HCT116 (cell line): Measurements from ENCODE around the gene CHAC1. TPM values are rescaled to one million over a fixed set of nuclear protein-coding genes. Genes with fewer than 3 reads are reported as not detected.

Experiments used
- ATAC-seq: fragments of 200-7000 bp; cut with Tn5 transposase; 2 replicates; pipeline ENCODE4 v1.9.1; 2020; ENCODE audit warnings: mild to moderate bottlenecking, moderate library complexity
- BruUV-seq: library from RNA; stranded (reverse); fragments of 400-500 nt; replicated peaks from 2 replicates; lab custom pipeline; 2021; lab: Mats Ljungman, UMichigan
- CTCF ChIA-PET: fragments of 300-600 bp; sonication (Branson Sonifier 250); formaldehyde crosslinking; loops from one replicate; lab custom pipeline; 2021; ENCODE audit warnings: antibody characterized with exemption; lab: Charles Lee
- POLR2A ChIA-PET: fragments of 300-600, 350-600 bp; sonication (Branson Sonifier 250); formaldehyde crosslinking; loops from one replicate; lab custom pipeline; 2021; ENCODE audit warnings: antibody characterized with exemption; lab: Charles Lee
- RAD21 ChIA-PET, 2 experiments: fragments of 300-600 bp; sonication (Branson Sonifier 250); formaldehyde crosslinking; loops; one replicate each; lab custom pipeline; 2023; ENCODE audit warnings: low total read pairs in 2 of 2; ENCODE audit not compliant: uncharacterized antibody in 2 of 2, unreplicated experiment in 2 of 2, low non-redundant PET in 1 of 2; lab: Charles Lee
- DNase-seq: peaks from one replicate; pipeline ENCODE4 v3.0.0-alpha.2; 2010; ENCODE audit warnings: low read depth, low spot score
- H2AFZ ChIP-seq: fragments of 200-600 bp; shearing (Covaris generic), sonication (generic); 2 replicates; pipeline ENCODE4 v1.6.1; 2017; ENCODE audit warnings: low read depth, mixed run types, mixed read lengths, antibody characterized with exemption, low read length; ENCODE audit not compliant: poor library complexity, severe bottlenecking
- H3K27ac ChIP-seq: 2 replicates; pipeline ENCODE4 v1.5.1; 2012; ENCODE audit warnings: low read depth, low read length
- H3K27me3 ChIP-seq: fragments of 200-600 bp; sonication (generic); 2 replicates; pipeline ENCODE4 v1.6.1; 2016; ENCODE audit warnings: mixed run types, low read length, mixed read lengths; ENCODE audit not compliant: insufficient read depth
- H3K36me3 ChIP-seq, 2 experiments: fragments of 200-500 bp in 1 of 2; fragments of 200-600 bp in 1 of 2; sonication (Bioruptor generic) in 1 of 2; sonication (generic) in 1 of 2; 2 replicates each; pipeline versions ENCODE4 v1.5.1 to v1.6.1; 2014 to 2016; ENCODE audit warnings: low read length in 2 of 2, inconsistent platforms in 1 of 2, mixed read lengths in 1 of 2, mixed run types in 1 of 2; ENCODE audit not compliant: insufficient read depth in 2 of 2, control insufficient read depth in 1 of 2
- H3K4me1 ChIP-seq, 2 experiments: fragments of 200-600 bp in 1 of 2; sonication (generic) in 1 of 2; 2 replicates each; pipeline versions ENCODE4 v1.5.1 to v1.6.1; 2012 to 2017; ENCODE audit warnings: low read length in 2 of 2, inconsistent platforms in 1 of 2, mild to moderate bottlenecking in 1 of 2, mixed read lengths in 1 of 2, mixed run types in 1 of 2, moderate library complexity in 1 of 2; ENCODE audit not compliant: insufficient read depth in 2 of 2, control insufficient read depth in 1 of 2
- H3K4me2 ChIP-seq: fragments of 200-600 bp; sonication (generic); 2 replicates; pipeline ENCODE4 v1.6.1; 2017; ENCODE audit warnings: mixed run types, low read length, mixed read lengths
- H3K4me3 ChIP-seq, 2 experiments: fragments of 200-600 bp in 1 of 2; sonication (generic) in 1 of 2; replicated peaks in 1 of 2; 2 replicates each; pipeline ENCODE4 v1.5.1; 2011 to 2016; ENCODE audit warnings: low read length in 2 of 2, control low read depth in 1 of 2, low read depth in 1 of 2, mild to moderate bottlenecking in 1 of 2, mixed read lengths in 1 of 2, mixed run types in 1 of 2
- H3K79me2 ChIP-seq: fragments of 200-600 bp; sonication (generic); 2 replicates; pipeline ENCODE4 v1.6.1; 2017; ENCODE audit warnings: mild to moderate bottlenecking, mixed run types, low read length, moderate library complexity, mixed read lengths; ENCODE audit not compliant: insufficient read depth
- H3K9ac ChIP-seq: fragments of 200-600 bp; sonication (generic); 2 replicates; pipeline ENCODE4 v1.6.1; 2016; ENCODE audit warnings: low read length, mixed read lengths
- H3K9me2 ChIP-seq: fragments of 200-600 bp; sonication (generic), shearing (Covaris generic); 2 replicates; pipeline ENCODE4 v1.6.1; 2017; ENCODE audit warnings: mixed run types, mild to moderate bottlenecking, moderate library complexity; ENCODE audit not compliant: insufficient read depth
- H3K9me3 ChIP-seq, 2 experiments: fragments of 200-500 bp in 1 of 2; fragments of 200-600 bp in 1 of 2; sonication (Bioruptor generic) in 1 of 2; sonication (generic) in 1 of 2; 2 replicates each; pipeline ENCODE4 v1.6.1; 2014 to 2017; ENCODE audit warnings: low read length in 2 of 2, mixed read lengths in 2 of 2, inconsistent platforms in 1 of 2, low read depth in 1 of 2, mild to moderate bottlenecking in 1 of 2, mixed run types in 1 of 2, moderate library complexity in 1 of 2; ENCODE audit not compliant: control insufficient read depth in 1 of 2, insufficient read depth in 1 of 2
- H4K20me1 ChIP-seq: fragments of 200-600 bp; sonication (generic), shearing (Covaris generic); 2 replicates; pipeline ENCODE4 v1.6.1; 2017; ENCODE audit warnings: mixed run types, mild to moderate bottlenecking, moderate library complexity; ENCODE audit not compliant: insufficient read depth
- CBX3 ChIP-seq: IDR thresholded peaks from 2 replicates; pipeline ENCODE4 v1.6.1; 2012; ENCODE audit warnings: low read depth
- EGR1 ChIP-seq: IDR thresholded peaks from 2 replicates; pipeline ENCODE4 v1.6.1; 2012; ENCODE audit warnings: low read depth
- EZH2 ChIP-seq: fragments of 200-600 bp; sonication (generic); IDR thresholded peaks from 2 replicates; pipeline ENCODE4 v1.6.1; 2017; ENCODE audit warnings: antibody characterized with exemption, mixed run types
- EZH2phosphoT487 ChIP-seq: fragments of 200-600 bp; IDR thresholded peaks from 2 replicates; pipeline ENCODE4 v1.6.1; 2018; ENCODE audit warnings: antibody characterized with exemption, borderline replicate concordance
- FOSL1 ChIP-seq: IDR thresholded peaks from 2 replicates; pipeline ENCODE4 v1.6.1; 2012; ENCODE audit warnings: low read depth
- JUND ChIP-seq: IDR thresholded peaks from 2 replicates; pipeline ENCODE4 v1.6.1; 2012
- MAX ChIP-seq: IDR thresholded peaks from 2 replicates; pipeline ENCODE4 v1.6.1; 2012
- POLR2A ChIP-seq: IDR thresholded peaks from 2 replicates; pipeline ENCODE4 v1.7.0; 2011; ENCODE audit warnings: borderline replicate concordance; ENCODE audit not compliant: insufficient read depth, insufficient read length; ENCODE audit errors: extremely low read depth
- RAD21 ChIP-seq: IDR thresholded peaks from 2 replicates; pipeline ENCODE4 v1.6.1; 2012; ENCODE audit warnings: low read depth, mild to moderate bottlenecking
- SIN3A ChIP-seq: IDR thresholded peaks from 2 replicates; pipeline ENCODE4 v1.6.1; 2012; ENCODE audit warnings: low read depth
- SP1 ChIP-seq: IDR thresholded peaks from 2 replicates; pipeline ENCODE4 v1.6.1; 2012; ENCODE audit warnings: low read depth
- SRF ChIP-seq: IDR thresholded peaks from 2 replicates; pipeline ENCODE4 v1.6.1; 2012; ENCODE audit warnings: low read depth
- TCF7L2 ChIP-seq: IDR thresholded peaks from 2 replicates; pipeline ENCODE4 v1.7.0; 2011; ENCODE audit warnings: borderline replicate concordance, inconsistent platforms; ENCODE audit not compliant: insufficient read depth, insufficient read length; ENCODE audit errors: extremely low read depth
- ZFX ChIP-seq: fragments of 450-650 bp; IDR thresholded peaks from 2 replicates; pipeline ENCODE4 v1.6.1; 2017
- ZNF274 ChIP-seq: fragments of 200-500 bp; sonication (Bioruptor generic); IDR thresholded peaks from 2 replicates; pipeline ENCODE4 v1.6.1; 2014; ENCODE audit warnings: mild to moderate bottlenecking, low read depth, low read length, inconsistent platforms
- intact Hi-C: fragments of 100-400 bp; cut with micrococcal nuclease; formaldehyde crosslinking; loops from 2 replicates; pipeline ENCODE4 v1.10.0; 2022
- total RNA-seq: library from RNA; stranded (reverse); gene quantifications from one replicate; pipeline ENCODE4 v1.2.1, GENCODE V29; 2021; ENCODE audit not compliant: unreplicated experiment
- TF ChIP-seq, protein P1 (sequence below): IDR thresholded peaks from 2 replicates; pipeline ENCODE4 v1.6.1; 2012; ENCODE audit warnings: low read depth

The CHAC1 gene
- total RNA-seq, 1 experiment from 2014 or later = 58.9 TPM

DNA sequence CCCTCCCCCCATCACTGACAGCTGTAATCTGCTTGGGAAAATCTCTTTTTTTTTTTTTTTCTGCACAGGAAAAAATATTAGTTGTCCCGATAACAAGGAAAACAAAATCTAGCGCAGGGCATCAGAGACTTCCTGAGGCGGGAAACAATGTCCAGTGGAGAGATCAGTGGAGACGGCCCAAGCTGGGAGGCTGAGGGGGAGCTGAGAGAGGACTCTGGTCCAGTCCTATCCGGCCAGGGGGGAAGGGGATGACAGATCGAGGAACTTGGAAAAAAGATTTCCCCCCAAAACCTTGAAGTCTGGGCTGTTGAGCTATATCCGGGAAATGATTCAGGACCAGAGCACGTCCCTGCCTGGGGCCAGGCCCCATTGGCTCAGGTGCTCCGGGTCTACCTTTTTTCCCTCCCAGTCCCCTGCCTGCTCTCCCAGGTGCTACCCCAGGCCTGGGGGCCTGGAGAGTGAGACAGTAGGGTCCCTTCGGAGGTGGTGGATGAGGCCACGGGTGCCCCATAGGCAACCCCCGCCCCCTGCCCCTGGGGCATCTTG lies 38.1 kb upstream of the CHAC1 start:
- no peak for TF ChIP-seq POLR2A
- TF ChIP-seq, all 23 proteins: peak for 0
- H3K36me3 ChIP-seq = no peaks in the 10 kb centered on the region
- H3K4me1 ChIP-seq = no peaks in the 10 kb centered on the region
- no peaks in the 10 kb centered on the region for H3K27me3 ChIP-seq
- ATAC-seq (no peak), DNase-seq (no peak)
- no peaks in the 10 kb centered on the region for H3K9me3 ChIP-seq
- H3K4me3 ChIP-seq = no peak overlapping the region
- H4K20me1 ChIP-seq = no peaks in the 10 kb centered on the region
- no peak overlapping the region for H3K4me2 ChIP-seq
- ChIA-PET POLR2A (interaction anchor here (1.0 to 2.2 kb wide), 2 partner anchors 9 to 14 kb away, joined by 3 to 8 read pairs; partner anchors contain the start of gene DLL4), CTCF (interaction anchor here (1.6 to 1.9 kb wide), 2 partner anchors 9 to 16 kb away, joined by 4 to 7 read pairs; no protein-coding TSS in a partner anchor), RAD21 (no interaction called here)
- no peaks in the 10 kb centered on the region for H3K79me2 ChIP-seq
- H3K9me2 ChIP-seq = no peaks in the 10 kb centered on the region
- intact Hi-C loops = no loop called here
- BruUV-seq = no TSS peak
- H3K27ac ChIP-seq = no peak overlapping the region
- H2AFZ ChIP-seq = no peak overlapping the region
- H3K9ac ChIP-seq = no peak overlapping the region

DNA sequence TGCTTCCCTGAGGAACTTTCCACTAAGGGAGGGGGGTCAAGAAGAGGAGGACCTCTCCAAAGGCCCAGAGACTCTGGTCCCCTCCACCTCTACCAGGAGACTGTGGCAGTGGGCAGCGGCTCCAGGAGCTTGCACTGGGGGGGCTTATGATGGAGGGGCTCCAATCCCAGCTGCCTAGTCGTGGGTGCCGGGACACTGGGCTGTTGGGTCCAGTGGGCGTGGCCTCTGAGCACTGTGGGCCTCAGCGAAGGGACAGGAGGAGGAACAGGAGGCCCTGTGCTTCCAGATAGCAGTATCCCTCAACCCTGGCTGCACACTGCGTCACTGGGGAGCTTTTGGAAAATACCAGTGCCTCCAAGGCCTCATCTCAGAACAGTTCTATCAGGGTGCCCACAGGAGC lies 37.6 kb upstream of the CHAC1 start:
- Histone ChIP-seq H3K27me3 (no peaks in the 10 kb centered on the region), H3K4me3 (no peak overlapping the region), H3K9me3 (no peaks in the 10 kb centered on the region), H3K27ac (no peak overlapping the region), H4K20me1 (no peaks in the 10 kb centered on the region), H3K4me2 (no peak overlapping the region), H3K79me2 (no peaks in the 10 kb centered on the region), H3K36me3 (no peaks in the 10 kb centered on the region), H2AFZ (no peak overlapping the region), H3K9me2 (no peaks in the 10 kb centered on the region), H3K9ac (no peak overlapping the region), H3K4me1 (no peaks in the 10 kb centered on the region)
- intact Hi-C loops = no loop called here
- no TSS peak for BruUV-seq
- DNase-seq (no peak), ATAC-seq (no peak)
- ChIA-PET CTCF (interaction anchor here (1.6 to 1.9 kb wide), 2 partner anchors 9 to 15 kb away, joined by 4 to 7 read pairs; no protein-coding TSS in a partner anchor), POLR2A (interaction anchor here (1.0 to 2.2 kb wide), 2 partner anchors 10 to 13 kb away, joined by 3 to 8 read pairs; partner anchors contain the start of gene DLL4), RAD21 (no interaction called here)
- TF ChIP-seq CBX3 (no peak), ZFX (no peak), POLR2A (no peak), RAD21 (no peak), MAX (no peak), SRF (no peak), EGR1 (no peak), FOSL1 (no peak), EZH2phosphoT487 (no peak), ZNF274 (no peak), EZH2 (no peak), SIN3A (no peak), SP1 (no peak), TCF7L2 (no peak), JUND (no peak)
- TF ChIP-seq, protein P1, sequence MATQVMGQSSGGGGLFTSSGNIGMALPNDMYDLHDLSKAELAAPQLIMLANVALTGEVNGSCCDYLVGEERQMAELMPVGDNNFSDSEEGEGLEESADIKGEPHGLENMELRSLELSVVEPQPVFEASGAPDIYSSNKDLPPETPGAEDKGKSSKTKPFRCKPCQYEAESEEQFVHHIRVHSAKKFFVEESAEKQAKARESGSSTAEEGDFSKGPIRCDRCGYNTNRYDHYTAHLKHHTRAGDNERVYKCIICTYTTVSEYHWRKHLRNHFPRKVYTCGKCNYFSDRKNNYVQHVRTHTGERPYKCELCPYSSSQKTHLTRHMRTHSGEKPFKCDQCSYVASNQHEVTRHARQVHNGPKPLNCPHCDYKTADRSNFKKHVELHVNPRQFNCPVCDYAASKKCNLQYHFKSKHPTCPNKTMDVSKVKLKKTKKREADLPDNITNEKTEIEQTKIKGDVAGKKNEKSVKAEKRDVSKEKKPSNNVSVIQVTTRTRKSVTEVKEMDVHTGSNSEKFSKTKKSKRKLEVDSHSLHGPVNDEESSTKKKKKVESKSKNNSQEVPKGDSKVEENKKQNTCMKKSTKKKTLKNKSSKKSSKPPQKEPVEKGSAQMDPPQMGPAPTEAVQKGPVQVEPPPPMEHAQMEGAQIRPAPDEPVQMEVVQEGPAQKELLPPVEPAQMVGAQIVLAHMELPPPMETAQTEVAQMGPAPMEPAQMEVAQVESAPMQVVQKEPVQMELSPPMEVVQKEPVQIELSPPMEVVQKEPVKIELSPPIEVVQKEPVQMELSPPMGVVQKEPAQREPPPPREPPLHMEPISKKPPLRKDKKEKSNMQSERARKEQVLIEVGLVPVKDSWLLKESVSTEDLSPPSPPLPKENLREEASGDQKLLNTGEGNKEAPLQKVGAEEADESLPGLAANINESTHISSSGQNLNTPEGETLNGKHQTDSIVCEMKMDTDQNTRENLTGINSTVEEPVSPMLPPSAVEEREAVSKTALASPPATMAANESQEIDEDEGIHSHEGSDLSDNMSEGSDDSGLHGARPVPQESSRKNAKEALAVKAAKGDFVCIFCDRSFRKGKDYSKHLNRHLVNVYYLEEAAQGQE = no peak
